ENCODE data around the gene PHKG1. TPM values are rescaled to one million over a fixed set of nuclear protein-coding genes. Genes with fewer than 3 reads are reported as not detected.

Gene PHKG1
- total RNA-seq, 1 experiment from 2014 or later, result 1.1 TPM

GRCh38 chr7:56063500-56063881 lies 29.3 kb downstream of the PHKG1 start:
- peak overlapping the region; percentile 88 for H3K27ac Mint-ChIP-seq (ENCODE audit: unreplicated experiment)
- H3K9me3 ChIP-seq, result no peaks in the 10 kb centered on the region
- intact Hi-C loops (cut with micrococcal nuclease; ENCODE audit: unreplicated experiment), result no loop called here
- H3K36me3 Mint-ChIP-seq (ENCODE audit: insufficient read depth, unreplicated experiment), result peaks cover 70% of the 10 kb centered on the region
- peaks cover 23% of the 10 kb centered on the region for H3K4me1 Mint-ChIP-seq (ENCODE audit: low read depth, unreplicated experiment)
- CTCF ChIA-PET, result interaction anchor here (0.6 to 1.6 kb wide), 2 partner anchors 12 to 57 kb away, joined by 3 to 12 read pairs; partner anchors contain the start of genes CCT6A and PSPH
- peak in 1 of 2 experiments; percentile 26 for DNase-seq
- peaks cover 34% of the 10 kb centered on the region for H3K4me1 ChIP-seq
- peak overlapping the region; percentile 88; the same call in 1 of the 2 replicates for H3K4me3 ChIP-seq (ENCODE audit: low read depth, low read length)
- H3K9me3 Mint-ChIP-seq (ENCODE audit: unreplicated experiment), result no peaks in the 10 kb centered on the region
- POLR2A ChIA-PET, result interaction anchor here (0.8 to 4.7 kb wide), 3 partner anchors 12 to 42 kb away, joined by 3 to 53 read pairs (median 19); partner anchors contain the start of genes CCT6A and PSPH
- TF ChIP-seq, protein P1, sequence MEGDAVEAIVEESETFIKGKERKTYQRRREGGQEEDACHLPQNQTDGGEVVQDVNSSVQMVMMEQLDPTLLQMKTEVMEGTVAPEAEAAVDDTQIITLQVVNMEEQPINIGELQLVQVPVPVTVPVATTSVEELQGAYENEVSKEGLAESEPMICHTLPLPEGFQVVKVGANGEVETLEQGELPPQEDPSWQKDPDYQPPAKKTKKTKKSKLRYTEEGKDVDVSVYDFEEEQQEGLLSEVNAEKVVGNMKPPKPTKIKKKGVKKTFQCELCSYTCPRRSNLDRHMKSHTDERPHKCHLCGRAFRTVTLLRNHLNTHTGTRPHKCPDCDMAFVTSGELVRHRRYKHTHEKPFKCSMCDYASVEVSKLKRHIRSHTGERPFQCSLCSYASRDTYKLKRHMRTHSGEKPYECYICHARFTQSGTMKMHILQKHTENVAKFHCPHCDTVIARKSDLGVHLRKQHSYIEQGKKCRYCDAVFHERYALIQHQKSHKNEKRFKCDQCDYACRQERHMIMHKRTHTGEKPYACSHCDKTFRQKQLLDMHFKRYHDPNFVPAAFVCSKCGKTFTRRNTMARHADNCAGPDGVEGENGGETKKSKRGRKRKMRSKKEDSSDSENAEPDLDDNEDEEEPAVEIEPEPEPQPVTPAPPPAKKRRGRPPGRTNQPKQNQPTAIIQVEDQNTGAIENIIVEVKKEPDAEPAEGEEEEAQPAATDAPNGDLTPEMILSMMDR (IDR thresholded peaks at IDR 0.05; ENCODE audit: insufficient read depth in 1 of 2, low read depth in 1 of 2, low read length in 1 of 2, severe bottlenecking in 1 of 2, unreplicated experiment in 1 of 2), result no peak
- H3K4me3 Mint-ChIP-seq (ENCODE audit: unreplicated experiment), result peak overlapping the region; percentile 75
- H3K27me3 Mint-ChIP-seq (ENCODE audit: insufficient read depth, unreplicated experiment), result no peaks in the 10 kb centered on the region
- peaks cover 1% of the 10 kb centered on the region for H3K36me3 ChIP-seq (ENCODE audit: control insufficient read depth, insufficient read depth, low read length)
- TSS peak; percentile 12 for BruUV-seq (replicated peaks)
- H3K27me3 ChIP-seq (replicated peaks; ENCODE audit: control insufficient read depth, insufficient read depth, low read length), result no peaks in the 10 kb centered on the region

DNA sequence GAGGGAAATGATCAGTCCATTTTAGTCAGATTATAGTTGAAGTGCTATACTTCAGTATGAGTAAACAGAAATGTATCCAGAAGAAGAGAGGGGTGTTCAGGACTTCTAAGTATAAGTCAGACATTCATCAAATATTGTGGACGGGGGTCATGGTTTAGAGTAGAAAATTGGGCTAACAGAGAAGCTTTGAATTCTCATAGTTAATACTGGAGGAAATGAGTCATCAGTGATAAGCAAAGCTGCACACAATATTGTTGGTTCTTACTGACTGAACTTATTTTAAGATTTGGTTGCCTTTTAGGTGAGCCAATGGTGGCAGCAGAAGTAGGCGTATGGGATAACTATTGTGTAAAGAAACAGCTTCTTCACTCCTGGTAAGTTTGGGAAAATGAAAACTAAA lies 30.4 kb downstream of the PHKG1 start:
- no peak overlapping the region for H3K4me3 ChIP-seq (ENCODE audit: low read depth, low read length)
- H3K4me3 Mint-ChIP-seq (ENCODE audit: unreplicated experiment), result peak overlapping the region; percentile 13
- H3K4me1 ChIP-seq, result peaks cover 34% of the 10 kb centered on the region
- no TSS peak for BruUV-seq (replicated peaks)
- intact Hi-C loops (cut with micrococcal nuclease; ENCODE audit: unreplicated experiment), result no loop called here
- ChIA-PET POLR2A (interaction anchor here (0.7 to 4.7 kb wide), 2 partner anchors 11 to 25 kb away, joined by 3 to 53 read pairs; partner anchors contain the start of genes CCT6A and PSPH), CTCF (interaction anchor here (0.7 to 0.8 kb wide), 2 partner anchors 11 to 421 kb away, joined by 3 to 4 read pairs; partner anchors contain the start of gene PSPH)
- H3K27me3 ChIP-seq (replicated peaks; ENCODE audit: control insufficient read depth, insufficient read depth, low read length), result no peaks in the 10 kb centered on the region
- H3K27ac Mint-ChIP-seq (ENCODE audit: unreplicated experiment), result peak overlapping the region; percentile 38
- H3K36me3 Mint-ChIP-seq (ENCODE audit: insufficient read depth, unreplicated experiment), result peaks cover 77% of the 10 kb centered on the region
- H3K36me3 ChIP-seq (ENCODE audit: control insufficient read depth, insufficient read depth, low read length), result peaks cover 2% of the 10 kb centered on the region
- no peaks in the 10 kb centered on the region for H3K9me3 Mint-ChIP-seq (ENCODE audit: unreplicated experiment)
- TF ChIP-seq, protein P1 (IDR thresholded peaks at IDR 0.05; ENCODE audit: insufficient read depth in 1 of 2, low read depth in 1 of 2, low read length in 1 of 2, severe bottlenecking in 1 of 2, unreplicated experiment in 1 of 2), result no peak
- no peak for DNase-seq
- no peaks in the 10 kb centered on the region for H3K27me3 Mint-ChIP-seq (ENCODE audit: insufficient read depth, unreplicated experiment)
- peaks cover 23% of the 10 kb centered on the region for H3K4me1 Mint-ChIP-seq (ENCODE audit: low read depth, unreplicated experiment)
- H3K9me3 ChIP-seq, result no peaks in the 10 kb centered on the region

DNA sequence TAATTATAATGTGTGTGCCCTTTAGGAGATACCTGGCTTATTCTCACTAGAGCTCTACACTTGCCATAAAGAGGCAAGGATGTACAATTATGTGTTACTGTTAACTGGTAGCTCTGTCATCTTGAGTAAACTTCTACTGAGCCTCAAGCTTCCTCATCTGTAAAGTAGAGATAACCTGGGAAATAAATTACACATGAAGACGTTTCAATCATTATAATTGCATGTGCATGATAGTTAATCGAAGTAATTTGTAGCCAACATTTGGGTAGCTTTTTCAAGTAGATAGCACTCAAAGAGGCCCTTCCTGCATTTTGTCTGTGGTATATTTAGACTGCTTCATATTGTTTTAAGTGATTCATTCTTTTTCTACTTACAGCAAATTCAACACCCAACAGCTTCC lies 38.8 kb downstream of the PHKG1 start:
- CTCF ChIA-PET, result no interaction called here

More for the DNA sequence above, 38.8 kb downstream of the PHKG1 start:
- POLR2A ChIA-PET, result interaction anchor here (0.5 to 1.2 kb wide), 2 partner anchors 21 to 25 kb away, joined by 4 to 6 read pairs; no protein-coding TSS in a partner anchor
- TF ChIP-seq, protein P1 (IDR thresholded peaks at IDR 0.05; ENCODE audit: insufficient read depth in 1 of 2, low read depth in 1 of 2, low read length in 1 of 2, severe bottlenecking in 1 of 2, unreplicated experiment in 1 of 2), result no peak
- peak overlapping the region; percentile 27 for H3K4me3 Mint-ChIP-seq (ENCODE audit: unreplicated experiment)
- Histone ChIP-seq H3K27me3 (replicated peaks; ENCODE audit: control insufficient read depth, insufficient read depth, low read length) (no peaks in the 10 kb centered on the region), H3K9me3 (no peaks in the 10 kb centered on the region), H3K4me1 (peaks cover 31% of the 10 kb centered on the region), H3K36me3 (ENCODE audit: control insufficient read depth, insufficient read depth, low read length) (peaks cover 3% of the 10 kb centered on the region; the same call in 1 of the 2 replicates), H3K4me3 (ENCODE audit: low read depth, low read length) (no peak overlapping the region)
- H3K27me3 Mint-ChIP-seq (ENCODE audit: insufficient read depth, unreplicated experiment), result no peaks in the 10 kb centered on the region
- no TSS peak for BruUV-seq (replicated peaks)
- no peaks in the 10 kb centered on the region for H3K9me3 Mint-ChIP-seq (ENCODE audit: unreplicated experiment)
- H3K27ac Mint-ChIP-seq (ENCODE audit: unreplicated experiment), result no peak overlapping the region
- DNase-seq, result no peak
- no peaks in the 10 kb centered on the region for H3K4me1 Mint-ChIP-seq (ENCODE audit: low read depth, unreplicated experiment)
- intact Hi-C loops (cut with micrococcal nuclease; ENCODE audit: unreplicated experiment), result no loop called here
- H3K36me3 Mint-ChIP-seq (ENCODE audit: insufficient read depth, unreplicated experiment), result peaks cover 81% of the 10 kb centered on the region
